CD4-positive, alpha-beta T cell treated with Interleukin-15 for 1 hour (primary cell): ENCODE data around the gene SOAT1.
"Not testable (repeated sequence)": the region's sequence is repeated elsewhere in the genome, so short reads cannot be mapped to it uniquely, and the experiment has no call there.

ENCODE experiments used
- DNase-seq: peaks from one replicate; pipeline ENCODE4 v3.0.0-alpha.2; 2020

The SOAT1 gene

GRCh38 chr1:179293340-179294327, at the start of gene SOAT1:
TSS of gene SOAT1 (plus strand) at chr1:179293797. CDS start at chr1:179302685, 8,888 bp downstream.
- peak; percentile 94 for DNase-seq

- DNase-seq, result not testable (repeated sequence)
Measured at GRCh38 chr1:179245426-179245825, 48.2 kb upstream of the SOAT1 start.

DNA sequence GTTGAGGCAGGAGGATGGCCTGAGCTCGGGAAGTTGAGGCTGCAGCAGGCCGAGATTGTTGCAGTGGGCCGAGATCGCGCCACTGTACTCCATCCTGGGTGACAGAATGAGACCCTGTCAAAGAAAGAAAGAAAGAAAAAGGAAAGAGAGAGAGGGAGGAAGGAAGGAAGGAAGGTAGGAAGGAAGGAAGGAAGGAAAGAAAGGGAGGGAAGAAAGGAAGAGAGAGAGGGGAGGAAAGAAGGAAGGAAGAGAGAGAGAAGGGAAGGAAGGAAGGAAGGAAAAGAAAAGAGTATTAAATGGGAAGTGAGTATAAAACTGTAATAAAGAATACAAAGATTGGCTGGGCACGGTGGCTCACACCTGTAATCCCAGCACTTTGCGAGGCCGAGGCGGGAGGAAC, 45.7 kb upstream of the SOAT1 start:
- DNase-seq, result no peak

GRCh38 chr1:179251675-179252074, 41.9 kb upstream of the SOAT1 start:
- DNase-seq, result no peak

- no peak for DNase-seq
Measured at GRCh38 chr1:179252606-179253005, 41.0 kb upstream of the SOAT1 start.

GRCh38 chr1:179253286-179253972, 40.2 kb upstream of the SOAT1 start:
- no peak for DNase-seq

GRCh38 chr1:179262183-179262582, 31.4 kb upstream of the SOAT1 start:
- no peak for DNase-seq

GRCh38 chr1:179263121-179263520, 30.5 kb upstream of the SOAT1 start:
- DNase-seq, result no peak

GRCh38 chr1:179264507-179264906, 29.1 kb upstream of the SOAT1 start:
- no peak for DNase-seq

- no peak for DNase-seq
Measured at GRCh38 chr1:179269071-179269470, 24.5 kb upstream of the SOAT1 start.

GRCh38 chr1:179274424-179274823, 19.2 kb upstream of the SOAT1 start:
- not testable (repeated sequence) for DNase-seq

DNA sequence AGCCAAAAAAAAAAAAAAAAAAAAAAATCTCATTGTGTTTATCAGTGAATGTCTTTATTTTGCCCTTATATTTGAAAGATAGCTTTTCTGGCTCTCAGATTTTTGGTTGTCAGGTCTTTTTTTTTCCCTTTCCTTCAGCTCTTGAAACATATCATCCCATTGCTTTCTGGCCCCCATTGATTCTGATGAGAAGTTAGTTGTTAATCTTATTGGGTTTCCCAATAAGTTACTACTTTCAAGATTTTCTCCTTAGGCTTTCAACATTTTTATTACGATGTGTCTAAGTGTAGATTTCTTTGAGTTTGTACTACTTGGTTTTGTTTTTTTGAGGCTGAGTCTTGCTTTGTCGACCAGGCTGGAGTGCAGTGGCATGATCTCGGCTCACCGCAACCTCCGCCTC, 14.7 kb upstream of the SOAT1 start:
- DNase-seq, result no peak

DNA sequence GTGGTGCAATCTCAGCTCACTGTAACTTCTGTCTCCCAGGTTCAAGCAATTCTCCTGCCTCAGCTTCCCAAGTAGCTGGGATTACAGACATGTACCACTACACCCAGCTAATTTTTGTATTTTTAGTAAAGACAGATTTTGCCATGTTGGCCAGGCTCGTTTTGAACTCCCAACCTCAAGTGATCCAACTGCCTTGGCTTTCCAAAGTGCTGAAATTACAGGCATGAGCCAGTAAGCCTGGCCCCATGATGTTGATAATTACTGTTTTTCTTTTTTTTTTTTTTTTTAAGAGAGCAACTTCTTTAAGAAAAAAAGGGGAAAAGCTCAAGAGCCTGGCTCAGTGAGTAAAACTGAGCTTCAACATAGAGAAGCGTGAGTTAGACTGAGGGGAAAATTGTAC, 9.6 kb upstream of the SOAT1 start:
- DNase-seq, result no peak

DNA sequence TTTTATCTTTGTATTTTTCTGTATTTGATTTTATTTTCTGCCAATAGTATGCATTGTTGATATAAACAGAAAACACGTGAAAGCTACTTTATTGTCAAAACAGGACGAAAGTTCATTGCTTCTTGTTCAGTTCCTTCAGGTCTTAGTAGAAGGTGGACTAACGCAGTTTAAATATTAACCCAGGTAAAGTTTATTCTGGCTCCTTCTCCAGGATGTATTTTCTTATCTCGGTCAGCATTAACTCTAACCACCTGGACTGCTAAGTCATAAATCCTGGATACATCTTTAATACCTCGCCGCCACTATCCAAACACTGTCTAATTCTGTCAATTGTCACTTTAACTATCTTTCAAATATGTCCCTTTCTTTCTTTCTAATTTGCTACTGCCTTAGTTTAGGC, 5.7 kb upstream of the SOAT1 start:
- no peak for DNase-seq

DNA sequence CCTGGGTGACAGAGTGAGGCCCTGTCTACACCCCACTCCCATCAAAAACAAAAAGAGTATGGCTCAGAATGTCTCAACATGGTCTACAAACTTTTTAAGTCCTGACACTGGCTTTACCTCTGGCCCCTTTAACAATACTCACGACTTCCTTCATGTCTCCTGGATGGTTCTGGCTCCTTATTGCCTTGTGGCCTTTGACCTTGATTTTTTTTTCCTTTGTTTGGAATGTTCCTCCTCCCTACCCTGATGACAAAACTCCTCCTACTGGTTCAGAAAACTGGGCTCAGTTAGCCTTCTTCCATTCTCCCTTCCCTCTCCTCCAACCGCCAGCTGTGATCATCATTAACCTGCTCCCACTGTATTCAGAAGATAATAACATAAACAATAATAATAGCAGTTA, 4.6 kb upstream of the SOAT1 start:
- DNase-seq, result no peak

- no peak for DNase-seq
Measured at GRCh38 chr1:179295164-179295755, 1.7 kb downstream of the SOAT1 start.

DNA sequence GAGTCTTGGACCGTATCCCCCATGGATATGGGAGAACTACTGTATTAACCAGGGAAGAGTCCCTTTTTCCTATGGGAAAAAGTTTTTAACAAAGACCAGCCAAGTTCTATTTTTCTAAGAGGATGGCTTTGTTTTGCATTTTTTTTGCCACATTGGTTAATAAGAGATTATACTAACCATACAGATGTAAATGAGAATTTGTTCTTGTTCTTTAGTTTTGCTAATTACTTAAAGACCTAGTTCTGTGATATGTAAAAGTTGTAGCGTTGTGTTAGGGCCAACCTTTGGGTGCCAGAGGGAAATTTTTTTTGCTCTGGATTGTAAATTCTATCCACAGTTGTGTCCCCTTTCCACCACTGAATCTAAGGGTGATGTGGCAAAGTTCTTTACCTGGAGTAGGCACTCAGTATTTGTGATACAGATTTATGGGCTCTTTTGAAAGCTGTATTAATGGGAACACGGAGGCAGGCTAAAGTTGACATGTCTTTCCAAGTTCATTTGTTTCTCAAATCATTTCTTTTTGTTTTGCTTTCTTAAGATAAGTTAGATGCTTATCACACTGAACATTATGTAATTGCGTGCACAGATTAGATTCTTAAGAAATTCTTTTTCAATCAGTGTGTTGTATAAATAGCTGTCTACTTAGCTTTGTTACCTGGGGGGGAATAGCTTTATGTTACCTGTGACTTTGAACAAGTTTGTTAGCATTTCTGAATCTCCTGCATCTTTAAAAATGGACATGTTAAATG, 2.9 kb downstream of the SOAT1 start:
- no peak for DNase-seq

DNA sequence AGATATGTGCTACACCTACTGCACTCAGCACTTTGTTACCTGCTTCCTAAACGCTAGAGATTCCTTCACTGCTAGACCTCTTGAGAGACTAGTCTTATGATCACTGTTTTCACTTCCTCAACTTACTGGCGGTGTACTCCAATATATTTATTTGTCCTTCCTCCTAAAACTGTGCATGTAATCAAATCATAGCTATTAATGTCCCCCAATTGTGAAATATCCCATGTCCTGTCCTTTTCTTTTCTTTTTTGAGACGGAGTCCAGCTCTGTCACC, 3.4 kb downstream of the SOAT1 start:
- DNase-seq, result no peak

DNA sequence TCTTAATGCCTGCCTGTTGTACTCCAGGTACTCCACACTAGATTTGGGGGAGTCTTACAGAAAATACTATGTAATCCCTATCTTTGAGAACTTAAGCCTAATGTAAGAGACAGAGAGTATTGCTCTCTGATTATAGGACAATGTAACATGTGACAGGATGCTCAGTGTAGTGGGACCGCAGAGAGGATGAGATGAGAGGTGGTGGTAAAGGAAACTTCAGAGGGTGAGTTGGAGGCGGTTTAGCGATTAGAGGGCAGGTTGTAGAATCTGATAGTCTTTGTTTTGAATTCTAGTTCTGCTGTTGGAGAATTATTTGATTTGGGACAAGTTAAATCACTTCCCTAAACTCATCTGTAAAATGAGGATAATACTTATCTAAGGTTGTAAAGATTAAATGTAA, 5.4 kb downstream of the SOAT1 start:
- peak; percentile 21 for DNase-seq

DNA sequence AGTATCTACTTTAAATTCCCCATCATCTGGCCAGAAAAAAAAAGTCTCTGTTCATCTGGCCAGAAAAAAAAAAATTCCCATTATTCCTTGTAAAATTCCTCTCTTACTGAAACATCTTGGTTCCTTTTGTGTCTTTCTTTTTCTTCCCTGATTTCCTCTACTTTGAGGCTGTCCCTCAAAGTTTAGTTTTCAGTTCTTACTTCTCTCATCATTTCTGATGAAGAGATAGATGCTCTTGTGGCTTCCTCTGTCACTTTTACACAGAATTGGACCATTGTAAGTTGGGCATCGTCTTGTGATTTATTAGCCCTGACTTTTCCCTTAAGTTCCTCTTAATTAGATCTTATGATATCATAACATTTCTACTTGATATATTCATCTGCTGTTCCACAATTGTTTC, 6.5 kb downstream of the SOAT1 start:
- no peak for DNase-seq

DNA sequence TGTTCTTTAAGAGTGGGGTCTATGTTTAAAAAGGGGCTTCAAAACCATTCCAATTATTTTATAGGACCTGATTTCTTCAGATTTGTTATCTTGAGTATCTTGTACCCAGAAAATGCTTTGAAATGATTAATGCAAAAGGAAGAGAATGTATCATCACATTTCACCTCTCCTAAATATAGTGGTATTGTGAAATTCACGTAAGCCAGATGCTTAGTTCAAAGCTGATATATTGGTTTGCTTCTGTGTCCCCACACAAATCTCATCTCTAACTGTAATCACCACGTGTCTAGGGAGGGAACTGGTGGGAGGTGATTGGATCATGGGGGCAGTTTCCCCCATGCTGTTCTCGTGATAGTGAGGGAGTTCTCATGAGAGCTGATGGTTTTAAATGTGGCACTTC, 8.5 kb downstream of the SOAT1 start:
- DNase-seq, result no peak

GRCh38 chr1:179303200-179303785, 9.7 kb downstream of the SOAT1 start:
- no peak for DNase-seq

DNA sequence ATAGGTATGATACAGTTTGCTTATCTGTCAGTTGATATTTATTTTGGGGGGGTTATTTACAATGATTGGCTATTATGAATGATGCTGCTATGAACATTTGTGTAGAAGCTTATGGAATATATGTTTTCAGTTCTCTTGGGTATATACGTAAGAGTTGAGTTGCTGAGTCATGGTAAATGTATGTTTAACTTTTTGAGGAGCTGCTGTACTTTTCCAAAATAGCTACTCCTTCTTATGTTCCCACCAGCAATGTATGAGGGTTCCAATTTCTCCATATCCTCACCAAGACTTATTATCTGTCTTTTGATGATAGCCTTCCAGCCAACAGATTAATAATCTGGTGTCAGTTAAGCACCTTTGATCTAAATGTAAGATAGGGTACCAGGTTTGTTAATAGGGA, 11.9 kb downstream of the SOAT1 start:
- DNase-seq, result no peak
